Measurements from ENCODE around the gene SLC26A9. TPM values are rescaled to one million over a fixed set of nuclear protein-coding genes. Genes with fewer than 3 reads are reported as not detected.

SLC26A9 gene
- total RNA-seq = 34.0 TPM
- long read RNA-seq, partial matches to known transcripts = 11 of 69 reads
- long read RNA-seq, other reads (novel, unspliced or antisense) = 58 of 69 reads

GRCh38 chr1:205943245-205943644 is at the start of gene SLC26A9:
Gene SLC26A9 (minus strand): TSS chr1:205943456. CDS start chr1:205935820, 7,636 bp downstream.
- intact Hi-C loops (cut with micrococcal nuclease) = no loop called here
- ATAC-seq (no peak), DNase-seq (no peak)

- intact Hi-C loops (cut with micrococcal nuclease) = no loop called here
- ATAC-seq (no peak), DNase-seq (no peak)
Measured at GRCh38 chr1:205992218-205992882, 49.1 kb upstream of the SLC26A9 start.

GRCh38 chr1:205991237-205991636 is 48.0 kb upstream of the SLC26A9 start:
- no peak for DNase-seq
- intact Hi-C loops (cut with micrococcal nuclease) = no loop called here
- ATAC-seq = no peak

- DNase-seq (no peak), ATAC-seq (no peak)
- intact Hi-C loops (cut with micrococcal nuclease) = no loop called here
Measured at GRCh38 chr1:205990226-205990625, 47.0 kb upstream of the SLC26A9 start.

GRCh38 chr1:205989786-205990185 is 46.5 kb upstream of the SLC26A9 start:
- no peak for ATAC-seq

GRCh38 chr1:205988585-205988995 is 45.3 kb upstream of the SLC26A9 start:
- ATAC-seq = peak; percentile 26
- intact Hi-C loops (cut with micrococcal nuclease) = no loop called here
- DNase-seq = no peak

More at GRCh38 chr1:205989786-205990185, 46.5 kb upstream of the SLC26A9 start:
- no peak for DNase-seq
- intact Hi-C loops (cut with micrococcal nuclease) = no loop called here

GRCh38 chr1:205986861-205987260 is 43.6 kb upstream of the SLC26A9 start:
- DNase-seq (no peak), ATAC-seq (no peak)
- intact Hi-C loops (cut with micrococcal nuclease) = no loop called here

- DNase-seq (no peak), ATAC-seq (no peak)
- intact Hi-C loops (cut with micrococcal nuclease) = no loop called here
Measured at GRCh38 chr1:205986292-205986691, 43.0 kb upstream of the SLC26A9 start.

- ATAC-seq (no peak), DNase-seq (no peak)
- intact Hi-C loops (cut with micrococcal nuclease) = loop anchor here (2.0 kb wide), 1 partner anchor 121 kb away; no protein-coding TSS in a partner anchor
Measured at GRCh38 chr1:205985330-205986005, 42.2 kb upstream of the SLC26A9 start.

GRCh38 chr1:205983925-205984725 is 40.9 kb upstream of the SLC26A9 start:
- intact Hi-C loops (cut with micrococcal nuclease) = loop anchor here (2.0 kb wide), 1 partner anchor 123 kb away; no protein-coding TSS in a partner anchor
- ATAC-seq (peak; percentile 89), DNase-seq (peak; percentile 78)

- intact Hi-C loops (cut with micrococcal nuclease) = no loop called here
- DNase-seq = no peak
- no peak for ATAC-seq
Measured at GRCh38 chr1:205981257-205981656, 38.0 kb upstream of the SLC26A9 start.

- ATAC-seq = no peak
- intact Hi-C loops (cut with micrococcal nuclease) = no loop called here
- DNase-seq = no peak
Measured at GRCh38 chr1:205980237-205980870, 37.1 kb upstream of the SLC26A9 start.

GRCh38 chr1:205979301-205979700 is 36.0 kb upstream of the SLC26A9 start:
- no peak for DNase-seq
- ATAC-seq = no peak
- intact Hi-C loops (cut with micrococcal nuclease) = loop anchor here (10.0 kb wide), 1 partner anchor 184 kb away; no protein-coding TSS in a partner anchor

- no peak for DNase-seq
- intact Hi-C loops (cut with micrococcal nuclease) = loop anchor here (10.0 kb wide), 1 partner anchor 184 kb away; no protein-coding TSS in a partner anchor
- no peak for ATAC-seq
Measured at GRCh38 chr1:205978676-205979075, 35.4 kb upstream of the SLC26A9 start.

GRCh38 chr1:205977402-205978014 is 34.3 kb upstream of the SLC26A9 start:
- peak; percentile 72 for DNase-seq
- ATAC-seq = peak; percentile 84
- intact Hi-C loops (cut with micrococcal nuclease) = loop anchor here (10.0 kb wide), 1 partner anchor 183 kb away; no protein-coding TSS in a partner anchor

- DNase-seq = peak; percentile 84
- ATAC-seq = peak; percentile 93
- intact Hi-C loops (cut with micrococcal nuclease) = loop anchor here (1.0 to 10.0 kb wide), 2 partner anchors 58 to 182 kb away; no protein-coding TSS in a partner anchor
Measured at GRCh38 chr1:205976708-205977401, 33.6 kb upstream of the SLC26A9 start.

GRCh38 chr1:205976036-205976435 is 32.8 kb upstream of the SLC26A9 start:
- intact Hi-C loops (cut with micrococcal nuclease) = loop anchor here (1.0 to 10.0 kb wide), 2 partner anchors 57 to 181 kb away; no protein-coding TSS in a partner anchor
- DNase-seq (no peak), ATAC-seq (no peak)
